Measurements from ENCODE around the gene ITIH3.
A peak's percentile ranks its signal among the peaks of the same experiment; 100 is the strongest.

ITIH3 gene

DNA sequence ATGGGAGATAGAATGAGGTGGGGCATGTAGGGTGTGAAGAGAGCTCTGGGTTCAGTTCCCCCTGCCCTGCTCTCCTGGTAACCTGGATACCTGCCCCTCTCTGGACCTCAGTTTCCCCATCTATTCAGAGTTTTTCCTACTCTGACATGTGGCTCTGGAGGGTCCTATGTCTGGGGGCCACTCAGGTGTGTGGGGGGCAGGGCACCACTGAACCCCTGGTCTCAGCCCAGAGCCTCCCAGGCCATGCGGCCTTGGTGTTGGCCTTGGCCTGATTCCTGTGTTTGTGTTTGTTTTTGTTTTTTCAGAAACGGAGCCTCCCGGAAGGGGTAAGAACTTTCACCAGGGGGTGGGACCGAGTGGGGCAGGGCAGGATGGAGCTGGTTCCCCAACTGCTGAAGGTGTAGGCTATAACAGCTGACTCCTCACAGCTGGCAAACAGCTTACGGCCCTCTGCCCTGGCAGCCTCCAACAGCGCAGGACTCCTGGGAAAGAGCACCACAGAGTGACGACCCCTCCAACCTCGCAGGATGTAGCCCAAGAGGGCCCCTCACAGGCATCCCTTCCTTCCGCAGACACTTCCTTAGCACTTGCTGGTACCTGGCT is 803 bp downstream of the ITIH3 start:
- no peak for DNase-seq (ENCODE audit: low spot score)

DNA sequence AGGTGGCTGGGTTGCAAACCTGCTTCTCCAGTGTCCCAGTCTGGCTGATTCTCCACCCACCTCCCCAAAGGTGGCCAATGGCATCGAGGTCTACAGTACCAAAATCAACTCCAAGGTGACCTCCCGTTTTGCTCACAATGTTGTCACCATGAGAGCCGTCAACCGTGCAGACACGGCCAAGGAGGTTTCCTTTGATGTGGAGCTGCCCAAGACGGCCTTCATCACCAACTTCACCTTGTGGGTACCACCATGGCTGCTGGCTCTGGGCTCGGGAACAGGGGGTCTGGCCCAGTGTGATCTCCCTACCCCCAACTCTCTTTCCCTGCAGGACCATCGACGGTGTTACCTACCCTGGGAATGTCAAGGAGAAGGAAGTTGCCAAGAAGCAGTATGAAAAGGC is 1.8 kb downstream of the ITIH3 start:
- no peak for DNase-seq (ENCODE audit: low spot score)

DNA sequence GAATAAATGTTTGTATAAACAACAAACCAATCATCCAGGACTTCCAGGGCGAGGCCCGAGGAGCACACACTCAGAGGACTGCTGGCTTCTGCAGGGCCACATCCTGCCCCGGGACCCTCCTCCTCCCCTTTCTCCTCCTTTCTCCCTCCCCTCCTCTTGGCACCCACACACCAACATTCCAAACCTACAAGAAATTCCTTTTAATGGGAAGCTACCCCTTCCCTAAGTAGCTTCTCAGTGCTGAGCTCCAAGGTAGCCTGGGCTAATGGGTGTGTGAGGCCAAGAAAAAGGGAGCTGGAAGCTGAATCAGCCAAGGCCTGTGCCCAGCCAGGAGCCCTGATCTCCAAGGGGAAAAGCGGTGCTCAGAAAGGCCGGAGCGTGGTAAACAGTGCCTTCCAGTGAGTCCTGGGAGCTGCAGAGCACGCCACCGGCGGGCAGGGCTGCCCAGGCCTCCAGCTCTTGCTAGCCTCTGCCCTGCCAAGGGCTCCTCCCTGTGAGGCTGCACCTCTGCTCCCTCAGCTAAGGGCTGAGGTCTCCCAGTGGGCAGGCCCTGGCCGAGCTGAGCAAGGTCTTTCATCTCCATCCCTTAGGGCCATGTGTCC is 3.9 kb downstream of the ITIH3 start:
- no peak for DNase-seq (ENCODE audit: low spot score)

DNA sequence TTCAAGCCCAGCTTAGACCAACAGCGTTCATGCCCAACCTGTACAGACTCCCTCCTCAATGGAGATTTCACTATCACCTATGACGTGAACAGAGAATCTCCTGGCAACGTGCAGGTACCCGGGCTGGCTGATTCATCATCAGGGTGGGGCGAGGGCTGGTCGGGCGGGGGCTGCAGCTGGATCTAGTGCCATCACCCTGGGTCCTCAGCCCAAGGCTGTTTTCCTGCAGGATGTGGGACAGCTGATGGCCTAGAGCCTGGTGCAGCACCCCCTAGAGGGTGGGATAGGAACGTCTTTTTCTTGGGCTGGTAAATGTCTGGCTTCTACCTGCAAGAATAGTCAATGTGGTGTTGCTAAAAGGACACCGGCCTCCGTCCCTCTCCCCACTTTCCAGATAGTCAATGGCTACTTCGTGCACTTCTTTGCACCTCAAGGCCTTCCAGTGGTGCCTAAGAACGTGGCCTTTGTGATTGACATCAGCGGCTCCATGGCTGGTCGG is 4.4 kb downstream of the ITIH3 start:
- peak; percentile 55 for DNase-seq (ENCODE audit: low spot score)

DNA sequence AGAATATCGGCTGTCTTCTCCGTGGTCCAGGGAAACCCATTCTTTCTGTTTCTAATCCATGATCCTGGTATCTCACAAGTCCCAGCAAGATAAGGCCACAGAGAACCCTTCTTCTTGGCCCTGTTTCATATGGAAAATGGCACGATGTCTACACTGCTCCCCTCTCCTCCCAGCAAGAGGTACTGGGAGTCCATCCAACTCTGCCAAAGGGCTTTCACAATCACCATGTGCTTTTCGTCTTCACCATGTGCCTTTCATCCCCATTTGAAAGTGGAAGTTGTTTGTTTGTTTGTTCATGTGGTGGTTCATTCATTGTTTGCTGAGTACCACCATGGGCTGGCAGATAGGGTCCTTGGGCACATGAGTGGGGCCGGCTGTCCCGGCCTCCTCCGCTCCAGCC is 5.5 kb downstream of the ITIH3 start:
- no peak for DNase-seq (ENCODE audit: low spot score)

DNA sequence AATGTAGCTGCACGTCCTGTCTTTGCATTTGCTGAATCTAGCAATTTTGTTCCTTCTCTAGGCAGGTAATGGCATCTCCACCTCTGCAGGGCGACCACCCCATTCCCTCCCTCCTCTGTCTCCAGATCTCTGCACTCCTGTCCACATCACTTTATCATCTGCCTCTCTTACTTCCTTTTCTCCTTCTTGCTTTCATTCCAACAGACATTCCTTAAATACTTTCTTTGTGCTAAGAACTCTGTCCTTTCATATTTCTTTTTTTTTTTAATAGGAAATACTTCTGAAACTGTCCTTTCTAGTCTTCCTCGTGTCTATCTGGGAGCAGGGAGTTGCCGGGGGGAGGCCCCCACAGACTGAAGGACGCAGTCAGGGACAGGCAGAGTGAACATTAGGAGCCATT is 7.2 kb downstream of the ITIH3 start:
- DNase-seq (ENCODE audit: low spot score), result no peak

DNA sequence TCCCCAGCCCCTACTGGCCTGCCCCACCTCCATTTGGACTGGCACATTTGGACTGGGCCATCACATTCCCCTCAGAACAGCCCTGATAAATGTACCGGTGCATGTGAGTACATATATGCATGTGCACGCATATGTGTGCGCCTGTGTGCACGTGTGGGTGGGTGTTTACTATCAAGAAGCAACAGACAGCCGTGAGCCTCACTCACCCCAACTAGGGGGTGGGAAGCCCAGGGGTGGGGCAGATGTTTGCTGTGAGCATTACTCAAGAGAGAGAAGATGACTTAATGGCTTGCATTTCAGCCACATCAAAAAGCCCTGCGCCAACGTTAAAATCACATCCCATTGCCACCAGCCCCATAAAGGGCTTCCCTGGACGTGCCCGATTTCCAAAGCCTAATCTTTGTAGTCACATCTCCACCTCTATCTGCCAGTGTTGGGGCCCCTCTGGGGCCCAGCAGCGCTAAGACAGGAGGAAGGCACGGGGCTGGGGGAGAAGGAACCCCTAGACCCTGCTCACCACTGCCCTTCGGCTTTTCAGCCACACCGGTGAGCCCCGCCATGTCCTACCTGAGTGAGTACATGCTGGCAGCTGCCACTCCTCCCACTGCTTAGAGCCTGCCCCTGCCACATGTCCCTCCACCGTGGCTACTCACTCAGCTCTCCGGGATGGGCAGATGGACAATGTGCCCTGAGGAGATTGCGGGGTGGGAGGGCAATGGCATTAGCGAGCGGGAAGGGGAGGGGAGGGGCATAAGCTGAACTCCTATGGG is 10.9 kb downstream of the ITIH3 start:
- DNase-seq (ENCODE audit: low spot score), result peak; percentile 89

DNA sequence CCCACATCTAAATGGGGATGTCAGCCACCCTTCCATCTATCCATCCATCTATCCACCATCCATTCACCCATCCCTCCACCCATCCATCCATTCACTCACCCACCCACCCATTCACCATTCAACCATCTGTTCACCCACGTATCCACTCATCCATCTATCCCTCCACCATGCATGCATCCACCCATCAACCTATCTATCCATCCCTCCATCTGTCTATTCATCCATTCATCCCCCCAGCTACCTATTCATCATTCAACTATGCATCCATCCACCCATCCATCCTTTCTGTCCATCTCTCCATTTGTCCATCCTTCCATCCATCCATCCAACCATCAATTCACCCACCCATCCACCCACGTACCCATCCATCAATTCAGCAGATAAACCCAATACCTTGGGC is 14.6 kb downstream of the ITIH3 start:
- no peak for DNase-seq (ENCODE audit: low spot score)

DNA sequence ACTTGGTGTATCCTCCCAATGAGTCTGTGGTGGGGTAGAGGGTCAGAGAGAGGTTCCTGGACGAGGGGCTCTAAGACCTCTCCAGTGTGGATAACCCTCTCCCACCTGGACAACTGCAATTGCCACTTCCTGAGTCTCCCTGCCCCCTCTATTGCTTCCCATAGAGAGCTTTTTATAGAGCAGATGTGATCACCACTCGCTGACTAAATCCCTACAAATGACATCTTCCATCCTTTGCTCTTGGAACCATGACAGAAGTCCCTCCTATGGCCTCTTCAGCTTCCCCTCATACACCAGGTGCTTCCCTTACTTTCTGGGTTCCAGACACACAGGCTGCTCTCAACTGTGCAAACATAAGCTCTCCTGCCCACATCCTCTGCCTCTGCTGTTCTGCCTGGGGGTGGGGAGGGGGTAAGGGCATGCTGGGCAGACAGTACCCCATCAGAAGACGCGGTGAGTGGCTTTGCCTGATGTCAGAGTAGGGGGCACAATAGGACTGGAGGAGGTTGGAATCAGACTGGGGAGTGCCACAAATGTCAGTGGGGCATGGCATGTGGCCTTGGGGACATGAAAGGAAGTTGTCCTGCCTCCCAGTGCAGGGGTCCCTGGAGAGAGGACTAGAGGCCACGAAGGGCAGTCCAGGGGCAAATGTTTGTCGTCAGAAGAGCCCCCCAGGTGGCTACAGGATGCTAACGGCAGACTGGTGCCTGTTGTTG is 15.2 kb downstream of the ITIH3 start:
- DNase-seq (ENCODE audit: low spot score), result no peak

DNA sequence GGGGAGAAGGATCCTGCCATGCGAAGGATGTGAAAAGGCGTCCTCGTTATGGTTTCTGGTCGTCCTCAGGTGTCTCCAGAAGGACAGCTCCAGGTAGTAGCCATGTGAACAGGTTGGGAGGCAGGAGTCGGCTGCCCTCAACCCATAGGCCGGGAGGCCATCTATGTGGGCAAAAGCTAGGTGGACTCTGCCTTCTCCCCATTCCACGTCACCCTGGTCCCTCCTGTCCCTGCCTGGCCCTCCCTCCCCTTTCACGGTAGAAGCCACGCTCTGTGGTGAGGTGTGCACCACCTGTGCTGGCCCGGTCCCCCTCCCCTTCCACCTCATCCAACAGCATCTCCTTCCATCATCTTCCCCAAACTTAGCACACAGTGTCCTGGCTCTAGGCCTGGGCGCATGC is 16.3 kb downstream of the ITIH3 start:
- DNase-seq (ENCODE audit: low spot score), result no peak

DNA sequence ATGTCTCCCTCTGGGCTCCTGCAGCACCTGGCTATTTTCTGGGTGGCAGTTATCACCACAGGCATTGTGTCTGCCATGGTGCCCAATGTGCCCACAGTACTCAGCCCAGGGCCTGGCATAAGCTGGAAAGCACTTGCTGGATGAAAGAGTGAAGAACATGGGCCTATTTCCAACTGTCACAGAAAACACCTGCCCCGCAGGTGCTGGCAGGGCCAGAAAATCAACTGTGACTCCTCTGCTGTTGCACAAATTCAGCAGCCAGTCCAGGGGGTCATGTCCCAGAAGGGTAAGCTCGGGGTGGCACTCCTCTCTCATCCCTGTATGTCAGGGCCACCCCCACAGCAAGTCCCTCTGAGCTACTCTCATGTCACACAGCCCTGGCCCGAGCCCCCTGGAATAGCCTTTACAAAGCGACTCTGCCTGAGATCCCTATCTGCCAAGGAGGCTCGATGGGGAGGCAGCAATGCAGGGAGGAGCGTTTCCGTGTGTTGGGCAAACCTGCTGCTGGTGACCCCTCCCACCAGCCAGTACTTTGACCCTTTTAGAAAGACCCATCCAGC is 16.9 kb downstream of the ITIH3 start:
- DNase-seq (ENCODE audit: low spot score), result no peak

DNA sequence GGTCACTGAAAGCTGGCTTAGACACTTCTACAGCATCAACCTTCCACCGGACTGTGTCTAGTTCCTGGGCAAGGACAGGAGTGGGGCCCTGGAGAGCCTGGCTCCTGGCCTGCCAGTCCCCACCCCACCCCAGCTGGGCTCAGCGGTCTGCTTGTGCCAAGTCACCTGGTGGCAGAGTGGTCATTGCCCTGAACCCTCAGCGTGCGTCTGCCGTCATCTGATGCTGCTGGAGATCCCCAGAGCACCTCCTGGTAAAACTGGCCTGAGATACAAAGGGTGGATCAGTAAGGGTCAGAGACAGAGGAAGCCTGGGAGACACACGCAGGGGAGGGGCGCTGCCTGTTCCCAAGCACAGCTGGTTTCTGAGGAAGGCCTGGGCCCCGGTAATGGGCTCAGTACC is 19.2 kb downstream of the ITIH3 start:
- DNase-seq (ENCODE audit: low spot score), result no peak

DNA sequence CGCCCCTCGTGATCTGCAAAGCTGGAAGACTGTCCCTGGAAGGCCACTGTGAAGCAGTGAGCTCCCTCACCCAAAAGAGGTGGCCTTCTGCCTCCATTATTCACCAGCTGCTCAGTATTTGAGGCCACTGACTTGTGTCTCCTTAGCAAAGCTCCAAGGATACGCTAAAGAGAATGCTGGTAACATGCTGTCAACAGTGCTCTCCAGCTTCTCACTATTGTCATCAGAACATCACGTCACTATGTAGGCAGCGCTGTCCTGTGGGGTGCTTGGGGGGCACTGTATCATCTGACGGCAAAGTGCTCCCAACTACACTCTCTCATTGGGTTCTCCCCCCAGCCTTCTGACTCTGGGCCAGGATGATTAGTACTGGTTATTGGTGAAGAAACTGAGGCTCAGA is 21.6 kb downstream of the ITIH3 start:
- no peak for DNase-seq (ENCODE audit: low spot score)

DNA sequence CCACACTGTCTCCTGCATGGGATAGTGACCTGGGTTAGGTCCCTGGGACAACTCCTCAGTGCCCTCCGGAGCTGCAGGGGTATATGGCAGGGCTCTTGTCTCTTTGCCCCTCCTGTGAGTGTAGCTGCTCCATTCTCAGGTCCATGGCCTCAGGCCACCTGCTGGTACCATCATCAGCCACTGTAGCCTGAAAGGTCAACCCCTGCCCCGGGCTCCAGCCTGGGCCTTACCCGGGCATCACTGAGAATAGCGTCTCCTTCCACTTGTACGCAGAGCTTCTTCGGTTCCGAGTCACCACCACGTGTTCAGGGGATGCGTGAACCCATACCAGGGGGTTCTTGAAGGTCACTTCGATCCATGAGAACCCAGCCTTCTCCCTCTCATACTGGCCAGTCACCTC is 22.1 kb downstream of the ITIH3 start:
- no peak for DNase-seq (ENCODE audit: low spot score)

DNA sequence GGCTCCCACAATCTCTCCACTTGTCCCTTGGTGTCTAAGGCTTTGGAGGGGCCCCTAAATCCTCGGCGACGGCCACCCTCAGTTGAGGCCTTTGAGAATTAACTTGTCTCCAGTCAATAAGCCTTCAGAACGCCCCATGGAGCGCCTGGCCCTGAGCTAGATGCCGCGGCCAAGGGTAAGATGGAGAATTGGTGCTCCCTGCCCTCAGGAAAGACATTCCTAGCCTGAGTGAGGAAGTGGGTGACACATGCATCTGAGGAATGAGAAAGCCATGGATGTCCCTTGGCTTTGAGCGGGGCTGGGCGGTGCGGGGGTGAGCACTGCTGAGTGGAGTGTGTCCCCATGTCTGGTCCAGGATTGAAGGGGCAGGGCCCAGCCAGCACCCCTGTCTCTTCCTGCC is 22.6 kb downstream of the ITIH3 start:
- DNase-seq (ENCODE audit: low spot score), result no peak

DNA sequence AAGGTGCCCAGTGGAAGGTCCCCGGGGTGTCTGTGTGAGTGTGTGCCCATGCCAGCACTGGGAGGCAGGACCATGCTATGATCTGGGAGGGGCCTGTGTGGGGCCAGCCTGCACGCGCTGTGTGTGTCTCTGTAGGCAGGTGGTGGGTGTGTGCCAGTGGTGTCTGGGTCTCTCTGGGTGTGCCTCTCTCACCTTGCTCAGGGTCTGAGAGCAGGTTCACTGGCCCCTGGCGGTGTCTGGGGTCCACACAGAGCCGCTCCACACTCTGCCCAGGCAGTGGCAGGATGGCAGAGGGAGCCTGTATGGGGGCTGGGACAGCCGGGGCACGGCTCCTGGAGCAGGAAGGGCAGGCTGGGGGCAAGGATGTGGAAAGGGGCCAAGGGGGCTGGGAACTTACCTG is 23.3 kb downstream of the ITIH3 start:
- DNase-seq (ENCODE audit: low spot score), result no peak

DNA sequence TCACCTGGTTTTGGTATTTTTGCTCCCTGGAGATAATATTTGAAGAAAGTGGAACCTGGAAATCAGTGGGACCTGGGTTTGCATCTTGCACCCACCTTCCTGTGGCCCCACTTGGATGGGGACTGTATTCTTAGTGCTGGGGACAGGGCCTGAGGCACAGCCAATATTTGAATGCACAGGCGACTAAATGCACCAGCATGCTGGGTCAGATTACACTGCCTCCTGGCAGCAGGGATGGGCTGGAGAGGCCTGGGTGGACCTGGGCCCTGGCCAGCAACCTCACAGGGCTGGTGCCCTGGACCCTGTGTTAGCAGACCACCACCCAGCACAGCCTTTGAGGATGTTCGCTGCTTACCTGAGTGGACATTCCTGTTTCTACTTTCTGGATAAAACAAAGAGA is 25.3 kb downstream of the ITIH3 start:
- no peak for DNase-seq (ENCODE audit: low spot score)

DNA sequence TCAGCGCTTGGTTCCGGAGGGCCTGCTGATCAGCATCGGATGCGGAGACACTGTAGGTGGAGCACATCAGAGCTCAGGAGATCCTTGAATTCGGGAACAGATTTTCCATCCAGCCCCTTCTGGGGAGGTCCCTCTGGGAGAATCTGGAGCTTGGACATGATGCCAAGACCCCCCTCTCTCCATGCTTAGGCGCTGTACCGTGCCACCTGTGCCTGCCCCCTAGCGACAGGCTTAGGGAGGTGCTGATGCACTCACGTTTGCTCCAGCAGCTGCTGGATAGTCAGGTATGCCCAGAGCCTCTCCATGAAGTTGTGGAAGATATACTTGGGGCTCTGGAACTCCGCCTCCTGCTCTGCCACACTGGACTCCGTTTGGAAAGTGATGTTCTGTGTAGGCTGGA is 26.1 kb downstream of the ITIH3 start:
- peak; percentile 15 for DNase-seq (ENCODE audit: low spot score)

DNA sequence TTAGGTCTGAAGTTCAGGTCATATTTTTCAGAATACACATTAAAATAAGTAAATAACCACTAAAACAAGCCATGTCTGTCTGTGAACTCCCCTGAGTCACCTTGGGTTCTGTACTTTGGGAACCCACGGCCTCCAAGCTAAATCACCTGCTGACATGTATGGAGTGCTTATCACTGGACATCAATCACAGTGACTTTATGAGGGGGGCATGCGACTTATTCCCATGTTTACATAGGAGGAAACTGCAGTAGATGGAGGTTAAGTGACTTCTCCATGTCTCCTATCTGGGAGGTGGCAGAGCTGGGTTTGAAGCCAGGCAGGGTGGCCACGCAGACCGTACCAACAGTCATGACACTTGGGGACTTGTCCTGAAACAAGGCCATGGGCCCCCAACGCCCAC is 27.8 kb downstream of the ITIH3 start:
- no peak for DNase-seq (ENCODE audit: low spot score)

DNA sequence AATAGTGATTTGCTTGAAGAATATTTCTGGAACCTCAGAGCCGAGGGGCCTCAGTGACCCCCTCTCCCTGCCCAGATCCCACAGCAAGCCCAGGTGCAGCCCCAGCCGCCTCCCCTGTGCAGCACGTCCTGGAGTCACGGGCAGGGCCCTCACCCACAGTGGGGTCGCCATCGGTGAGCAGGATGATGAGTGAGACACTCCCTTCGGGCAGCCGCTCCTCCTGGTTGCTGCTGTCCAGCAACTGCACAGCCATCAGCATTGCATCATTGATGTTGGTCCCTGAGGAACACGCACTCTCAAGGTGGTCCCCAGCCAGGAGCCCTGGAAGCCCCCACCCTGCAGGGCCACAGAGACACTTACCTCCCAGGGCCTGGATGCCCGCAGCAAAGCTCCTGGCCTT is 29.4 kb downstream of the ITIH3 start:
- DNase-seq (ENCODE audit: low spot score), result no peak

DNA sequence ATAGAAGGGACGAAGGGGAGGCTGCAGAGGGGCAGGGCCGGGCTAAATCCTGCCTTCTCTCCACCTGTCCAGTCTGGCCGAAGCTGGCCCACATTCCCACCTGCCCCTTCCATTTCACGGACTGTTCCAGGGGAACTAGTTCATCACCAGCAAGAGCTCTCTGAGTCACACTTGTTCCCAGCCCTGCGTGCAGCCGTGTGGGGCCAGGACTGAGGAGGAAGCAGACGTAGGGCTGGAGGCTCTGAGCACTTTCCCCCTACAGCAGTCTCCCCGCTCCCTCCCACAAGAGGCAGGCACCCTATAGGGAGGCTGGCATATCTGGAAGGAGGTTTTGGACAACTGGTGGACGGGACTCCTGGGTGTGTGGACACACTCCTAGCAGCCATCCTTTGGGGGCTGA is 32.8 kb downstream of the ITIH3 start:
- DNase-seq (ENCODE audit: low spot score), result no peak

DNA sequence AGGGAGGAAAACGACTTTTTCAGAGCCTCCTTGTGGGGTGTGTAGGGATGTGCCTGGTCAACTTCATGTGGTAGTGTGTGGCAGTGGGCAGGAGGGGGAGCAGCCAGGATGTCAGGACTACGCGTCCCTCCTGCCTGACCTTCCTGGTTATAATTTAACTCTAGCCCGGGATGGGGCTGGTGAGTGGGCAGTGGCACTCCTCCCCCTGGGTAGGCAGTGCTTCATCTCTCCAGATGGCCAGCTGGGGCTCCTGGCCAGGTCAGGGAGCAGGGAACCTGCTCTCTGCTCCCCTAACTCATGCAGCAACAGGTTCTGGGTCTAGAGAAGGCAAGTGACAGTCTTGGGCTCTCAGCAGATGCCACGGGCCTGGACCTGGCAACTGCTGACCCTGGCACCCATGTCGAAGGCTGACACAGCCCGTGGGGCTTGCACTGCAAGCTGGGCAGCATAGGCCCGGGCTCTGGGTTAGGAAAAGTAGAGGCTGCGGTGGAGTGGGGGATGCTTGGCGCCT is 33.3 kb downstream of the ITIH3 start:
- peak; percentile 29 for DNase-seq (ENCODE audit: low spot score)
